Heart left ventricle (tissue), 16 donors: ENCODE data around the gene PTPN1. TPM values are rescaled to one million over a fixed set of nuclear protein-coding genes. Genes with fewer than 3 reads are reported as not detected.
"Not testable (repeated sequence)": the region's sequence is repeated elsewhere in the genome, so short reads cannot be mapped to it uniquely, and the experiment has no call there.

ENCODE experiments used
- ATAC-seq, 4 donors: fragments of 200-7000 bp; cut with Tn5 transposase; one replicate each; pipeline ENCODE4 v1.9.1; 2020 to 2022; ENCODE audit warnings: moderate library complexity in 4 of 4, mild to moderate bottlenecking in 3 of 4, moderate number of reproducible peaks in 1 of 4
- DNase-seq, 5 donors: peaks; one replicate each; pipeline ENCODE4 v3.0.0-alpha.2; 2020
- H3K27ac ChIP-seq, 12 donors: fragments of 200-600 bp; sonication (generic) in 4 of 12; one replicate each; pipeline versions ENCODE4 v1.5.0 to v1.8.0; 2016 to 2022; ENCODE audit warnings: mild to moderate bottlenecking in 2 of 12
- H3K27me3 ChIP-seq, 9 donors: fragments of 200-600 bp; sonication (generic) in 2 of 9; one replicate each; pipeline versions ENCODE4 v1.5.1 to v1.8.0; 2016 to 2022; ENCODE audit warnings: mild to moderate bottlenecking in 3 of 9
- H3K36me3 ChIP-seq, 9 donors: fragments of 200-600 bp; sonication (generic) in 2 of 9; one replicate each; pipeline versions ENCODE4 v1.5.0 to v1.8.0; 2018 to 2022; ENCODE audit warnings: mild to moderate bottlenecking in 2 of 9
- H3K4me1 ChIP-seq, 12 donors: fragments of 200-600 bp; sonication (generic) in 4 of 12; one replicate each; pipeline versions ENCODE4 v1.5.0 to v1.8.0; 2016 to 2022; ENCODE audit warnings: mild to moderate bottlenecking in 3 of 12
- H3K4me3 ChIP-seq, 12 donors: fragments of 200-600 bp; sonication (generic) in 4 of 12; one replicate each; pipeline versions ENCODE4 v1.5.0 to v1.8.0; 2017 to 2022; ENCODE audit warnings: mild to moderate bottlenecking in 9 of 12, moderate library complexity in 4 of 12
- H3K9me3 ChIP-seq, 12 donors: fragments of 200-600 bp; sonication (generic) in 4 of 12; one replicate each; pipeline versions ENCODE4 v1.5.0 to v1.8.0; 2016 to 2022; ENCODE audit warnings: mild to moderate bottlenecking in 1 of 12
- CTCF ChIP-seq, 12 donors: fragments of 200-600 bp; sonication (generic) in 4 of 12; IDR thresholded peaks; one replicate each; pipeline versions ENCODE4 v1.5.0 to v1.8.0; 2018 to 2022; ENCODE audit warnings: antibody characterized with exemption in 12 of 12, mild to moderate bottlenecking in 5 of 12
- POLR2A ChIP-seq, 2 donors: fragments of 450-650 bp; IDR thresholded peaks; one replicate each; pipeline ENCODE4 v1.6.1; 2017; ENCODE audit warnings: antibody characterized with exemption in 2 of 2, mild to moderate bottlenecking in 2 of 2, moderate library complexity in 2 of 2
- whole genome bisulfite sequencing, 4 donors: extraction: QIAGEN DNeasy Blood & Tissue Kit in 2 of 4; methylation state at CpG; one replicate each; pipeline versions ENCODE4 v1.1.5 to v1.1.7; 2013 to 2018; 5-methylcytosine and 5-hydroxymethylcytosine counted together
- intact Hi-C, 10 donors: fragments of 100-400 bp; cut with DNase I; formaldehyde crosslinking; loops; one replicate each; pipeline versions ENCODE4 v1.11.1 to v1.14.2; 2022
- polyA plus RNA-seq, 2 donors: library from polyadenylated mRNA; stranded (reverse); fragments of 200-250 nt; gene quantifications; one replicate each; pipeline ENCODE4 v1.2.3, GENCODE V29; 2013
- total RNA-seq, 9 donors: library from RNA; depleted of rRNA in 2 of 9; stranded (reverse); fragments of >200 nt in 2 of 9; fragmentation: NEBNext Ultra II Directional in 3 of 9; extraction: Animal tissue kit (Norgen Biotek cat#: 25700) in 3 of 9; gene quantifications; one replicate each; pipeline versions ENCODE4 v1.1.0 to v1.2.4, GENCODE V29; 2016 to 2023
- donor health status: ischemic (EF 13 %, LVEDD 7.1; RV severe dilation, severe dysfunction).
- donor health status: healthy with polysubstance abuse.
- donor health status: DM: no; HTN: yes; CAD: no.
- donor health status: DM: no; HTN: no; CAD: no.
- donor health status: ischemic (EF 25% LVEDD 6.9; RV normal size, moderate dysfunction).
- donor health status: ischemic (EF 25% LVEDD 5.7; RV mildly dilated, moderate dysfunction).
- donor health status: healthy.
- donor health status: DM: yes; HTN: yes; CAD: no.
- donor health status: ischemic (EF 35%, LVEDD 5.7; RV mildly dilated, moderate dysfunction).
- donor health status: nonischemic (EF 11% LVEDD 7.7; RV severe dilation, severe dysfunction).
- donor health status: DM: yes; HTN: yes; CAD: no.
- donor health status: PGD.
- donor health status: ischemic (EF 29% LVEDD 5.4; RV normal size, mild dysfunction).
- donor health status: nonischemic (EF 23%, LVEDD 6.1; RV moderate dilation, normal function).

The PTPN1 gene
- total and polyA plus RNA-seq, 11 donors, result 18.5 to 93.8 (median 32.0) TPM

- TF ChIP-seq POLR2A (IDR thresholded peaks at IDR 0.05), result no peak
- TF ChIP-seq CTCF (IDR thresholded peaks at IDR 0.05), result no peak
- no peaks in the 10 kb centered on the region for H3K9me3 ChIP-seq
- peak in 1 of 4 donors; percentile 34 for ATAC-seq
- peaks cover 0 to 68% (median 3%) of the 10 kb centered on the region in 12 donors for H3K4me1 ChIP-seq
- no peaks in the 10 kb centered on the region for H3K36me3 ChIP-seq
- H3K27me3 ChIP-seq, result no peaks in the 10 kb centered on the region
- 70 to 79% (median 77%) methylated on average over 12 of the region's 12 CpGs for WGBS, 4 donors
- H3K27ac ChIP-seq, result peak overlapping the region in 6 of 12 donors; percentile 4 to 91 (median 46)
- no peak overlapping the region for H3K4me3 ChIP-seq
- intact Hi-C loops, result loop anchor here in 1 of 10 donors (5.0 kb wide), 1 partner anchor 70 kb away; no protein-coding TSS in a partner anchor
- DNase-seq, result peak in 1 of 5 donors; percentile 33
These were observed 8.0 kb upstream of the PTPN1 start for GRCh38 chr20:50501972-50502745.

GRCh38 chr20:50504231-50504823 is 5.9 kb upstream of the PTPN1 start:
- Histone ChIP-seq H3K4me3 (no peak overlapping the region), H3K36me3 (no peaks in the 10 kb centered on the region), H3K27me3 (no peaks in the 10 kb centered on the region), H3K9me3 (no peaks in the 10 kb centered on the region), H3K4me1 (peaks cover 0 to 57% (median 4%) of the 10 kb centered on the region in 12 donors), H3K27ac (peak overlapping the region in 9 of 12 donors; percentile 14 to 91 (median 35))
- 62 to 77% (median 70%) methylated on average over 4 of the region's 4 CpGs for WGBS, 4 donors
- TF ChIP-seq CTCF (IDR thresholded peaks at IDR 0.05), result peak in 9 of 12 donors; percentile 10 to 51 (median 26)
- no peak for TF ChIP-seq POLR2A (IDR thresholded peaks at IDR 0.05)
- intact Hi-C loops, result loop anchor here in 1 of 10 donors (5.0 kb wide), 1 partner anchor 68 kb away; no protein-coding TSS in a partner anchor
- peak in 3 of 4 donors; percentile 43 to 67 (median 50) for ATAC-seq
- DNase-seq, result no peak

- Histone ChIP-seq H3K27ac (no peak overlapping the region), H3K36me3 (no peaks in the 10 kb centered on the region), H3K27me3 (no peaks in the 10 kb centered on the region), H3K4me1 (peaks cover 0 to 54% (median 10%) of the 10 kb centered on the region in 12 donors), H3K9me3 (no peaks in the 10 kb centered on the region), H3K4me3 (no peak overlapping the region)
- TF ChIP-seq POLR2A (IDR thresholded peaks at IDR 0.05), result no peak
- TF ChIP-seq CTCF (IDR thresholded peaks at IDR 0.05), result no peak
- no peak for DNase-seq
- 88 to 96% (median 94%) methylated on average over 3 of the region's 3 CpGs for WGBS, 4 donors
- intact Hi-C loops, result loop anchor here in 1 of 10 donors (5.0 kb wide), 1 partner anchor 71 kb away; no protein-coding TSS in a partner anchor
- ATAC-seq, result no peak
These were observed 4.0 kb upstream of the PTPN1 start for GRCh38 chr20:50506270-50506579.

- H3K4me1 ChIP-seq, result peaks cover 0 to 55% (median 25%) of the 10 kb centered on the region in 12 donors
- intact Hi-C loops, result loop anchor here in 1 of 10 donors (5.0 kb wide), 1 partner anchor 70 kb away; no protein-coding TSS in a partner anchor
These were observed 2.4 kb upstream of the PTPN1 start for GRCh38 chr20:50507745-50508144.

More at GRCh38 chr20:50507745-50508144, 2.4 kb upstream of the PTPN1 start:
- not testable (repeated sequence) for H3K27me3 ChIP-seq, DNase-seq, H3K27ac ChIP-seq, H3K36me3 ChIP-seq, H3K4me3 ChIP-seq, ATAC-seq, H3K9me3 ChIP-seq
- WGBS, 4 donors, result 95 to 97% (median 95%) methylated on average over 5 of the region's 5 CpGs
